GM12864 (cell line): ENCODE measurements around the gene NARS2.

Experiments used
- DNase-seq: peaks from one replicate; pipeline ENCODE4 v3.0.0-alpha.2; 2011; ENCODE audit warnings: low read depth
- H3K4me3 ChIP-seq: 2 replicates; pipeline ENCODE4 v1.5.1; 2011; ENCODE audit warnings: mild to moderate bottlenecking, low read depth, low read length, control low read depth
- CTCF ChIP-seq: IDR thresholded peaks from 2 replicates; pipeline ENCODE4 v1.5.1; 2011; ENCODE audit warnings: low read depth, mild to moderate bottlenecking, moderate library complexity, low read length, control low read depth, inconsistent platforms; ENCODE audit errors: missing control alignments

Gene NARS2

DNA sequence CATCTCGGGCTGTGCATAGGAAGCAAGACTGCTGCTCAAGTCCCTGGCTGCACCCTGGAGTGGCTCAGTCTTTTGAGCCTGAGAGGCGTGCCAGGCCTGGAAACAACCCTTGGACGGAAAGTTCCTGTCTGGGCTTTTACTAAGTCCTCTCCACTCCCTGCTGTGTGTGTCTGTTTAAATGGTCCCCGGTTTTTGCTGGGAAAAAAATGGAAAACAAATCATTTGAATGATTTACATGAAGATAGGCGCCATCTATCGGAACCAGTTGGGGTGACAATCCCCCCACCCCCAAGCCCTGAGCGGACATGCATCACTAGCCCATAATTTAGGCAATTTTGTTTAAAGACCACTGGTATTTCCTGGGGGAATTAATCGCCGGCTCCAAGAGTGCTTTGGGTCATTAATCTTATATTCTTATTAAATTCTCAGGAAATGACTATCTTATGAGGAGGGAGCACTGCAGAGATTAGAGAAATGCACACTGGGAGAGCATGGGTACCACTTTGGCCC lies 154.4 kb downstream of the NARS2 start:
- TF ChIP-seq CTCF: peak; percentile 65
- no peak for DNase-seq
- H3K4me3 ChIP-seq: no peak overlapping the region

DNA sequence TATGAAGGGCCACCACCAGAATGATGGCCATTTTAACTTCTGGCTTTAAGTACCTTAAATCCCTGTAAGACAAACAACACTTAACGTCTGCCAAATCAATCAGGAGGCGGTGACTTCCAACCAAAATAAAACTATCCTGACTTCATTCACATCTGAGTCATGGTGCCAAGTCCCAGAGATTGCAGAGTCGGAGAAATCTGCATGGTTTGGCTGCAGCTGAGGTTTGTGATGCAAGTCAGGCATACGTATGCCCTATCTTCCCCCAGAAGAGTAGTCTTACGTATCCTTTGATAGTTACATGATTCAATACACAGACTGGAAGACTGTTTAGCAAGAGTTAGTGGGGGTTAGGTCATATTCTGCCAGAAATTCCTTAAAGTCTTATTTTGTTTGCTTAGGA lies 155.3 kb downstream of the NARS2 start:
- no peak for TF ChIP-seq CTCF
- no peak overlapping the region for H3K4me3 ChIP-seq
- DNase-seq: no peak

- no peak for DNase-seq
- TF ChIP-seq CTCF: no peak
- H3K4me3 ChIP-seq: peak overlapping the region; percentile 74
These were observed 156.0 kb downstream of the NARS2 start for GRCh38 chr11:78418584-78419211.

DNA sequence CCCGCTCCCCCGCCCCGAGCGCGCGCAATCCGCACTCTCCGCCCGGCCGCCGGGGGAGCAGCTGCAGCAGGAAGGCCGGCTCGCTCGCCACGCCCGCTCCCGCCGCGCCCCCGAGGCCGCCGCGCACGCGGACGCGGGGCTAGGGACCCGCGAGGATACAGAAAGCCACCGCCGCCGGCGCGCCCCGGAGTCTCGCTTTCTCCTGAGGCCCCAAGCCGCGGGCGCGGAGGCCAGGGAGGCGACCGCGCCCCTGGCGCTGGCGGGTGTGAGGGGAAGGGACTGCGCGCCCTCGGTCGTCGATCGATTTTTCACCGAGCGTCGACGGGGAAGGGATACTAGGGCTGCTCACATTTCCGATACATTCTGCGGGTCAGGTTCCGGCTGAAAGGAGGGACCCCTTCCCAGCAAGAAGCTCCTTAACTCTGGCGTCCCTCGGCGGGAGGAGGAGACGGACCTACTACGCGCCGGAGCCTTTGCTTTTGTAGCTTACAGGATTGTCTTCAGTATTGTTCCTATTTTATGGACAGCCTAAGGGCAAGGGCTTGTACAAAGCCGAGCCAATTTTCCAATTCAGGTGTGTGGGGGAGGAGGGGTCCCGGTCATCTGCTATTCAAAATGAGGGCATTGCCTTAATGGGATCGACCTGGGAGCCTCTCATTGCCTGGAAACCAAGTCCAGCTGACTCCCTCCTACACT lies 156.6 kb downstream of the NARS2 start:
- no peak for DNase-seq
- TF ChIP-seq CTCF: peak; percentile 16
- H3K4me3 ChIP-seq: peak overlapping the region; percentile 74

DNA sequence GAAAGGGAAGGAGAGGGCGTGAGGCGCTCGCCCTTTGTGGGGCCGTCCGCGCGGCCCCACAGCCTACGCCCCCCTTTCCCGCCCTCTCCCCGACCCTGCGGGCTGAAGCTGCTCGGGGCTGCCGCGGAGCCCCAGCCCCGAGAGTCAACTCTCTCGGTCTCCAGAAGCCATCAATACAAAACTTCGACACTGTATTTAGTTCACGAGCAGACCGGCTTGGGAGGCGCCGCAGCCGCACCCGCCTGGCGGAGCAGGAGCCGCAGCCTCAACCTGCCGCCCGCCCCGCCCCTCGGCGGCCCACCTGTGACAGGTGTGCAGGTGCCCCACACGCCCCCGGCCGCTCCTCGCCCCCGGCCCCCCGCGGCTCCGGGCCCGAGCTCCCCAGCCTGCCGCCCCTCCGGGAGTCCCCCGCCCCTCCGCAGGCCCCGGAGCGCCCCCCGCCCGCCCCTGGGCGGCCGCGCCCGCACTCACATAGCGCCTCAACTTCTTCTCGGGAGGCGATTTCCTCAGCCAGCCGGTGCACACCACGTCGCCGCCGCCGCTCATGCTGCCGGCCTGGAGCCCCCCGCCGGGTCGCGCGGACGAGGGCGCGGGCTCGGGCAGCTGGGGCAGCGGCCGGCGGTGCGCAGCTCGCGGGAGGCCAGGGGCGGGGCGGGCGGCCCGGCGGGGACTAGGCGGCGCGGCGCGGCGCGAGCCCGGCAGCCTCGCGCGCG lies 157.3 kb downstream of the NARS2 start, which contains the start of gene GAB2:
Gene GAB2, minus strand, starts transcription at position 646 of the 713 bp plus-strand sequence. Its CDS starts 100 bp downstream, at position 546.
- no peak for TF ChIP-seq CTCF
- no peak for DNase-seq
- H3K4me3 ChIP-seq: peak within 1 kb of the TSS; percentile 74

- no peak for DNase-seq
- peak; percentile 66 for TF ChIP-seq CTCF
- H3K4me3 ChIP-seq: peak overlapping the region; percentile 65
These were observed 158.1 kb downstream of the NARS2 start for GRCh38 chr11:78416285-78417174.
